ACC112 (cell line): ENCODE measurements around the gene IQCE.

Experiments
- H2AFZ ChIP-seq: fragments of 200-600 bp; sonication (generic); one replicate; pipeline ENCODE4 v1.6.0; 2017; ENCODE audit warnings: antibody characterized with exemption, low read length; ENCODE audit not compliant: unreplicated experiment
- H3K27ac ChIP-seq: fragments of 200-600 bp; sonication (generic); 2 replicates; pipeline ENCODE4 v1.5.1; 2014; ENCODE audit warnings: low read depth, mild to moderate bottlenecking, antibody characterized with exemption, low read length, moderate library complexity
- H3K27me3 ChIP-seq: fragments of 200-600 bp; sonication (generic); 2 replicates; pipeline ENCODE4 v1.6.1; 2014; ENCODE audit warnings: mild to moderate bottlenecking, antibody characterized with exemption, low read length, moderate library complexity, mixed read lengths; ENCODE audit not compliant: insufficient read depth
- H3K36me3 ChIP-seq: fragments of 200-600 bp; sonication (generic); 2 replicates; pipeline ENCODE4 v1.6.1; 2016; ENCODE audit warnings: mild to moderate bottlenecking, antibody characterized with exemption, low read length, moderate library complexity, mixed read lengths; ENCODE audit not compliant: insufficient read depth
- H3K4me1 ChIP-seq: fragments of 200-600 bp; sonication (generic); one replicate; pipeline ENCODE4 v1.6.1; 2016; ENCODE audit warnings: low read length, mixed read lengths; ENCODE audit not compliant: insufficient read depth, unreplicated experiment, control insufficient read depth
- H3K4me3 ChIP-seq: fragments of 200-600 bp; sonication (generic); 2 replicates; pipeline ENCODE4 v1.5.1; 2014; ENCODE audit warnings: mild to moderate bottlenecking, low read depth, low read length
- H3K79me2 ChIP-seq: fragments of 200-600 bp; sonication (generic); one replicate; pipeline ENCODE4 v1.6.0; 2016; ENCODE audit warnings: low read length; ENCODE audit not compliant: control insufficient read depth, unreplicated experiment, insufficient read depth

The IQCE gene

GRCh38 chr7:2649139-2649838 lies 90.5 kb downstream of the IQCE start:
- Histone ChIP-seq H3K27ac (no peak overlapping the region), H3K36me3 (peaks cover 4% of the 10 kb centered on the region; the same call in 1 of the 2 replicates), H3K27me3 (no peaks in the 10 kb centered on the region), H3K4me1 (peaks cover 9% of the 10 kb centered on the region), H2AFZ (no peak overlapping the region), H3K4me3 (no peak overlapping the region), H3K79me2 (no peaks in the 10 kb centered on the region)

GRCh38 chr7:2649991-2650390 lies 91.2 kb downstream of the IQCE start:
- H3K36me3 ChIP-seq, result peaks cover 4% of the 10 kb centered on the region; the same call in 1 of the 2 replicates
- no peak overlapping the region for H3K27ac ChIP-seq
- H3K79me2 ChIP-seq, result no peaks in the 10 kb centered on the region
- no peak overlapping the region for H3K4me3 ChIP-seq
- no peak overlapping the region for H2AFZ ChIP-seq
- no peaks in the 10 kb centered on the region for H3K27me3 ChIP-seq
- H3K4me1 ChIP-seq, result peaks cover 6% of the 10 kb centered on the region

GRCh38 chr7:2650451-2650850 lies 91.7 kb downstream of the IQCE start:
- Histone ChIP-seq H3K36me3 (peaks cover 4% of the 10 kb centered on the region; the same call in 1 of the 2 replicates), H3K27ac (no peak overlapping the region), H3K27me3 (no peaks in the 10 kb centered on the region), H2AFZ (no peak overlapping the region), H3K79me2 (no peaks in the 10 kb centered on the region), H3K4me1 (peaks cover 1% of the 10 kb centered on the region), H3K4me3 (no peak overlapping the region)

- Histone ChIP-seq H3K79me2 (no peaks in the 10 kb centered on the region), H2AFZ (no peak overlapping the region), H3K27ac (no peak overlapping the region), H3K4me3 (no peak overlapping the region), H3K36me3 (peaks cover 4% of the 10 kb centered on the region; the same call in 1 of the 2 replicates), H3K27me3 (no peaks in the 10 kb centered on the region), H3K4me1 (no peaks in the 10 kb centered on the region)
Measured at GRCh38 chr7:2651336-2651735, 92.6 kb downstream of the IQCE start.

- no peak overlapping the region for H3K27ac ChIP-seq
- no peaks in the 10 kb centered on the region for H3K27me3 ChIP-seq
- no peak overlapping the region for H3K4me3 ChIP-seq
- no peak overlapping the region for H2AFZ ChIP-seq
- peaks cover 4% of the 10 kb centered on the region; the same call in 1 of the 2 replicates for H3K36me3 ChIP-seq
- H3K4me1 ChIP-seq, result no peaks in the 10 kb centered on the region
- no peaks in the 10 kb centered on the region for H3K79me2 ChIP-seq
Measured at GRCh38 chr7:2651847-2652735, 93.3 kb downstream of the IQCE start.

GRCh38 chr7:2652736-2653060 lies 93.9 kb downstream of the IQCE start:
- no peak overlapping the region for H3K27ac ChIP-seq
- no peak overlapping the region for H3K4me3 ChIP-seq
- H3K36me3 ChIP-seq, result peaks cover 4% of the 10 kb centered on the region; the same call in 1 of the 2 replicates
- H3K4me1 ChIP-seq, result no peaks in the 10 kb centered on the region
- H3K79me2 ChIP-seq, result no peaks in the 10 kb centered on the region
- H2AFZ ChIP-seq, result no peak overlapping the region
- no peaks in the 10 kb centered on the region for H3K27me3 ChIP-seq

GRCh38 chr7:2654059-2654458 lies 95.3 kb downstream of the IQCE start:
- peaks cover 4% of the 10 kb centered on the region; the same call in 1 of the 2 replicates for H3K36me3 ChIP-seq
- no peaks in the 10 kb centered on the region for H3K79me2 ChIP-seq
- no peak overlapping the region for H3K4me3 ChIP-seq

GRCh38 chr7:2655870-2656614 lies 97.3 kb downstream of the IQCE start:
- Histone ChIP-seq H3K4me1 (no peaks in the 10 kb centered on the region), H3K36me3 (peaks cover 4% of the 10 kb centered on the region; the same call in 1 of the 2 replicates), H3K79me2 (no peaks in the 10 kb centered on the region), H2AFZ (no peak overlapping the region), H3K27ac (no peak overlapping the region), H3K4me3 (no peak overlapping the region), H3K27me3 (no peaks in the 10 kb centered on the region)

More at GRCh38 chr7:2654059-2654458, 95.3 kb downstream of the IQCE start:
- no peak overlapping the region for H3K27ac ChIP-seq
- no peak overlapping the region for H2AFZ ChIP-seq
- no peaks in the 10 kb centered on the region for H3K27me3 ChIP-seq
- no peaks in the 10 kb centered on the region for H3K4me1 ChIP-seq

- H3K36me3 ChIP-seq, result no peaks in the 10 kb centered on the region
- H3K4me1 ChIP-seq, result no peaks in the 10 kb centered on the region
Measured at GRCh38 chr7:2657208-2657607, 98.4 kb downstream of the IQCE start.

GRCh38 chr7:2657920-2658671 lies 99.3 kb downstream of the IQCE start:
- H3K36me3 ChIP-seq, result no peaks in the 10 kb centered on the region

More at GRCh38 chr7:2657208-2657607, 98.4 kb downstream of the IQCE start:
- H3K79me2 ChIP-seq, result no peaks in the 10 kb centered on the region
- H3K4me3 ChIP-seq, result no peak overlapping the region
- H2AFZ ChIP-seq, result no peak overlapping the region
- H3K27ac ChIP-seq, result no peak overlapping the region
- H3K27me3 ChIP-seq, result no peaks in the 10 kb centered on the region

More at GRCh38 chr7:2657920-2658671, 99.3 kb downstream of the IQCE start:
- Histone ChIP-seq H3K4me1 (no peaks in the 10 kb centered on the region), H3K27ac (no peak overlapping the region), H3K27me3 (no peaks in the 10 kb centered on the region), H3K79me2 (no peaks in the 10 kb centered on the region), H2AFZ (no peak overlapping the region), H3K4me3 (no peak overlapping the region)
